VCaP (cell line): ENCODE data around the gene NAT9.

Source experiments
- H3K27ac ChIP-seq: fragments of 450-650 bp; 2 replicates; pipeline ENCODE4 v1.5.1; 2017
- CTCF ChIP-seq: fragments of 450-650 bp; conservative IDR thresholded peaks from 2 replicates; pipeline ENCODE4 v1.5.1; 2017; ENCODE audit warnings: mild to moderate bottlenecking, moderate library complexity

The NAT9 gene

GRCh38 chr17:74785096-74785980 lies 9.2 kb upstream of the NAT9 start:
- TF ChIP-seq CTCF = peak; percentile 28; the same call in 1 of the 2 replicates
- H3K27ac ChIP-seq = no peak overlapping the region; the same call in 1 of the 2 replicates

- TF ChIP-seq CTCF = no peak
- no peak overlapping the region for H3K27ac ChIP-seq
Observed at GRCh38 chr17:74784125-74784810, 8.1 kb upstream of the NAT9 start.

GRCh38 chr17:74782571-74782970 lies 6.4 kb upstream of the NAT9 start:
- TF ChIP-seq CTCF = no peak
- no peak overlapping the region for H3K27ac ChIP-seq

- no peak overlapping the region for H3K27ac ChIP-seq
- peak; percentile 80 for TF ChIP-seq CTCF
Observed at GRCh38 chr17:74780443-74781238, 4.5 kb upstream of the NAT9 start.

- TF ChIP-seq CTCF = no peak
- no peak overlapping the region for H3K27ac ChIP-seq
Observed at GRCh38 chr17:74779948-74780400, 3.8 kb upstream of the NAT9 start.

- no peak for TF ChIP-seq CTCF
- no peak overlapping the region for H3K27ac ChIP-seq
Observed at GRCh38 chr17:74779501-74779900, 3.4 kb upstream of the NAT9 start.

GRCh38 chr17:74778960-74779359 lies 2.8 kb upstream of the NAT9 start:
- TF ChIP-seq CTCF = no peak
- no peak overlapping the region for H3K27ac ChIP-seq
